ENCODE measurements around the gene BTBD19. TPM values are rescaled to one million over a fixed set of nuclear protein-coding genes. Genes with fewer than 3 reads are reported as not detected.

The BTBD19 gene
- polyA plus RNA-seq, 2 of the 4 experiments (the other 2 are of a cell fraction), result 4.7 to 7.4 TPM

DNA sequence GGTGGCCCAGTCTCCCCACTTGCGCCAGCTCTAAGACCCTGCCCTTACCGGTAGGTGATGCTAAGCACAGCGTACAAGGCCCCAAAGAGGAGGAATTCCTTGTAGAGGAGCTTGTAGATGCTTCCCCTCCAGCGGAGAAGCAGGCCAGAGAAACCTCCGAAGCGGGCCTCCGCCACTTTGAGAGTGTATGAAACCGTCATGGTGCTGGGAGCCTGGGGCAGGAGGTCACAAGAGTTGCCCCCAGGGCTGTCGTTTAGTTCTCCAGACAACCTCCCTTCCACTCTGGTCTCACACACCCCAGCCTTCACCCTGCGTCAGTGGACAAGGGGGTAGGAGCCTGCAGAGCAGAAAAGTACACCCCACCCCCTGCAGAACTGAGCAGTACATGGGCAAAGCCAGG is 20.8 kb upstream of the BTBD19 start (continued):
- TF ChIP-seq, protein P1, sequence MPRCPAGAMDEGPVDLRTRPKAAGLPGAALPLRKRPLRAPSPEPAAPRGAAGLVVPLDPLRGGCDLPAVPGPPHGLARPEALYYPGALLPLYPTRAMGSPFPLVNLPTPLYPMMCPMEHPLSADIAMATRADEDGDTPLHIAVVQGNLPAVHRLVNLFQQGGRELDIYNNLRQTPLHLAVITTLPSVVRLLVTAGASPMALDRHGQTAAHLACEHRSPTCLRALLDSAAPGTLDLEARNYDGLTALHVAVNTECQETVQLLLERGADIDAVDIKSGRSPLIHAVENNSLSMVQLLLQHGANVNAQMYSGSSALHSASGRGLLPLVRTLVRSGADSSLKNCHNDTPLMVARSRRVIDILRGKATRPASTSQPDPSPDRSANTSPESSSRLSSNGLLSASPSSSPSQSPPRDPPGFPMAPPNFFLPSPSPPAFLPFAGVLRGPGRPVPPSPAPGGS (IDR thresholded peaks at IDR 0.05), result no peak
- no peak for TF ChIP-seq CHD2 (IDR thresholded peaks at IDR 0.05; ENCODE audit: low read length, partially characterized antibody)
- no peak for TF ChIP-seq SMC3 (IDR thresholded peaks at IDR 0.05)
- no peak for TF ChIP-seq BHLHE40 (IDR thresholded peaks at IDR 0.05; ENCODE audit: low read depth, low read length)
- no peak for TF ChIP-seq EHMT2 (IDR thresholded peaks at IDR 0.05; ENCODE audit: low read depth)
- TF ChIP-seq POLR2A (IDR thresholded peaks at IDR 0.05; ENCODE audit: low read length), result no peak

DNA sequence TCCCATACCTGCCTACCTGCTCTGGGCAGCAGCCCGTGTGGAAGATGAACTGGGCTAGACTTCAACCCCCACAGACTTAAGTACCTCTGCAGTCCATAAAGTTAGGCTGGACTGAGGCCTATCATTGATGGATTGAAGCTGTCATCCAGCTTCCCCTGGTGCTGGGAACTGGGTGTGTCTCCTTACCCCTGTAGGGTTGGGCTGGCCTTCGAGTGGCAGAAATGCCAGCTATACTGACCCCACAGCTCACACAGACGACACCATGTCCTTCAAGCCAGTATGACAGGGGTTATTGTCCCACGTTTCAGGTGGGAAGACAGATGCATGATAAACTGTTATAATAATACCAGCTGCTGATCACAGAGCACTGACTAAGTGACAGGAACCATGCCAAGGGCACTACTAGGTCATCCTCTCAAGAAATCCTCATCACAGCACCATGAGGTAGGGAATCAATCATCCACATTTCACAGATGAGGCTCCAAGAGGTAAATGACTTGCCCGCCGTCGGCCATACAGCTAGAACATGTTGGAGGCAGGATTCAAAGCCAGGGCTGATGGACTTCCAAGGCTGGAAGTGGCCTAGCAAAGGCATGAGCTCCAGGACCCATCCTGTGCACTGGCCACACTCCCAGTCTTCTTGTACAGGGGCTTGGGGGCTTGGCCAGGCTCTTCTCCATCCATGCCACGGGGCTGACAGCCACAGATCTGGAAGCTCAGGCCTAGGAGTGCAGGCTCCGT is 20.0 kb upstream of the BTBD19 start, which contains the start of gene BEST4:
TSS of gene BEST4 (minus strand) at position 51 of the 741 bp plus-strand sequence. CDS start 465 bp downstream, outside the sequence.
- CTCF ChIA-PET, result interaction anchor here (0.5 to 7.1 kb wide), 6 partner anchors 9 to 69 kb away, joined by 3 to 44 read pairs (median 12); partner anchors contain the start of genes PLK3 and RNU5D-1
- TF ChIP-seq FOSL2 (IDR thresholded peaks at IDR 0.05) (no peak), FOSL2 (CRISPR knock-in tag; IDR thresholded peaks at IDR 0.05) (no peak), RAD21 (conservative IDR thresholded peaks at IDR 0.05 in 1 of 2, IDR thresholded peaks at IDR 0.05 in 1 of 2) (no peak), CBX2 (IDR thresholded peaks at IDR 0.05; ENCODE audit: borderline replicate concordance, low read depth) (no peak)
- TF ChIP-seq, protein P2, sequence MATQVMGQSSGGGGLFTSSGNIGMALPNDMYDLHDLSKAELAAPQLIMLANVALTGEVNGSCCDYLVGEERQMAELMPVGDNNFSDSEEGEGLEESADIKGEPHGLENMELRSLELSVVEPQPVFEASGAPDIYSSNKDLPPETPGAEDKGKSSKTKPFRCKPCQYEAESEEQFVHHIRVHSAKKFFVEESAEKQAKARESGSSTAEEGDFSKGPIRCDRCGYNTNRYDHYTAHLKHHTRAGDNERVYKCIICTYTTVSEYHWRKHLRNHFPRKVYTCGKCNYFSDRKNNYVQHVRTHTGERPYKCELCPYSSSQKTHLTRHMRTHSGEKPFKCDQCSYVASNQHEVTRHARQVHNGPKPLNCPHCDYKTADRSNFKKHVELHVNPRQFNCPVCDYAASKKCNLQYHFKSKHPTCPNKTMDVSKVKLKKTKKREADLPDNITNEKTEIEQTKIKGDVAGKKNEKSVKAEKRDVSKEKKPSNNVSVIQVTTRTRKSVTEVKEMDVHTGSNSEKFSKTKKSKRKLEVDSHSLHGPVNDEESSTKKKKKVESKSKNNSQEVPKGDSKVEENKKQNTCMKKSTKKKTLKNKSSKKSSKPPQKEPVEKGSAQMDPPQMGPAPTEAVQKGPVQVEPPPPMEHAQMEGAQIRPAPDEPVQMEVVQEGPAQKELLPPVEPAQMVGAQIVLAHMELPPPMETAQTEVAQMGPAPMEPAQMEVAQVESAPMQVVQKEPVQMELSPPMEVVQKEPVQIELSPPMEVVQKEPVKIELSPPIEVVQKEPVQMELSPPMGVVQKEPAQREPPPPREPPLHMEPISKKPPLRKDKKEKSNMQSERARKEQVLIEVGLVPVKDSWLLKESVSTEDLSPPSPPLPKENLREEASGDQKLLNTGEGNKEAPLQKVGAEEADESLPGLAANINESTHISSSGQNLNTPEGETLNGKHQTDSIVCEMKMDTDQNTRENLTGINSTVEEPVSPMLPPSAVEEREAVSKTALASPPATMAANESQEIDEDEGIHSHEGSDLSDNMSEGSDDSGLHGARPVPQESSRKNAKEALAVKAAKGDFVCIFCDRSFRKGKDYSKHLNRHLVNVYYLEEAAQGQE (IDR thresholded peaks at IDR 0.05), result no peak
- ATAC-seq, result no peak
- no peak for FAIRE-seq
- Histone ChIP-seq H3K9me3 (no peaks in the 10 kb centered on the region), H3K4me2 (no peak within 1 kb of the TSS; the same call in 2 of the 3 replicates), H3K4me1 (peaks cover 6% of the 10 kb centered on the region), H3K27ac (peak within 1 kb of the TSS in 1 of 2 experiments; percentile 89; a peak in 2 of 6 replicates), H3K4me3 (no peak within 1 kb of the TSS)
- POLR2A ChIA-PET, result interaction anchor here (1.3 to 3.2 kb wide), 3 partner anchors 11 to 13 kb away, joined by 6 to 21 read pairs (median 7); partner anchors contain the start of genes PLK3 and RPS8
- DNase-seq (ENCODE audit: low read depth in 1 of 2, low spot score in 1 of 2), result no peak
- 88% methylated on average over 7 of the region's 9 CpGs for WGBS (ENCODE audit: missing lambda C conversion rate)

DNA sequence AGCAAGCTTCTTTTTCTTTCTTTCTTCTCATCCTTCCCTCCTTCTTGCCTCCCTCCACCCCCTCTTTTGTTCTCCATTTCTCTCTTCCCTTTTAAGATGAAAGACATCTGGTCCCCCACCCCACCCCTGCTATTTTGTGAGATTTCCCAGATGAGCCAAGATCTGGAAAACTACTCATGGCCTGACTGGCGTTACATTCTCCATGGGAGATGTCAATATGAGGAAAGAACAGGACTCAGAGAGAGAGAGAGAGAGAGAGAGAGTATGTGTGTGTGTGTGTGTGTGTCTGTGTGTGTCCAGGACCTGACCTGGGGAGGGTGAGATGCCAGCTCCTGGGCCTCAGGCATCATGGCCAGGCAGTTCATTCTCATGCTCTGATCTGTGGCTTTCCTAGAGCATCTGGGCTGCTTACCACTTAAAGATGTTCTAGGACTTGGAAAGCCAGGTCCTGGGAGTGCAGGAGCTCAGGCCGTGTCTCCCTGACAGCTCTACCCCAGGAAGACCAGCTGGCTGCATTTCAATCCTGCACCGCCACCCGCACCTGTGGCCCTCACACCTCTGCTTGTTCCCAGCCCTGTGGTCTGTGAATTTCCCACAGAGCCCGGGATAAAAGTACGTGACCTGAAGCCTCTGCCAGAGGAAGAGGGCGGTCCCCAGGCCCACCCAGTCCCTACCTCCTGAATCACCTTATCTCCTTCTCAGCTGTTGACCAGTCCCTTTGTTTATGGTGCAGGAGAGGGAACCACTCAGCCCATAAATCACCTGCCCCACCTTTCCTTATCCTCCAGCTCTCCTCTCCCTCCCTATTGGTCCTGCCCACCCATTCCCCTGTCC is 17.1 kb upstream of the BTBD19 start:
- WGBS (ENCODE audit: missing lambda C conversion rate), result 74% methylated on average over 7 of the region's 7 CpGs
- no peaks in the 10 kb centered on the region for H3K4me1 ChIP-seq
- DNase-seq (ENCODE audit: low read depth in 1 of 2, low spot score in 1 of 2) (no peak), FAIRE-seq (no peak), ATAC-seq (no peak)
- ChIA-PET CTCF (interaction anchor here (0.9 to 7.1 kb wide), 9 partner anchors 8 to 223 kb away, joined by 3 to 44 read pairs (median 4); partner anchors contain the start of gene PLK3), POLR2A (interaction anchor here (0.5 to 3.2 kb wide), 2 partner anchors 9 to 23 kb away, joined by 3 to 21 read pairs; partner anchors contain the start of gene PLK3)
- no peak overlapping the region for H3K27ac ChIP-seq
- no peak overlapping the region for H3K4me2 ChIP-seq
- no peaks in the 10 kb centered on the region for H3K9me3 ChIP-seq
- no peak overlapping the region for H3K4me3 ChIP-seq
- TF ChIP-seq, protein P3, sequence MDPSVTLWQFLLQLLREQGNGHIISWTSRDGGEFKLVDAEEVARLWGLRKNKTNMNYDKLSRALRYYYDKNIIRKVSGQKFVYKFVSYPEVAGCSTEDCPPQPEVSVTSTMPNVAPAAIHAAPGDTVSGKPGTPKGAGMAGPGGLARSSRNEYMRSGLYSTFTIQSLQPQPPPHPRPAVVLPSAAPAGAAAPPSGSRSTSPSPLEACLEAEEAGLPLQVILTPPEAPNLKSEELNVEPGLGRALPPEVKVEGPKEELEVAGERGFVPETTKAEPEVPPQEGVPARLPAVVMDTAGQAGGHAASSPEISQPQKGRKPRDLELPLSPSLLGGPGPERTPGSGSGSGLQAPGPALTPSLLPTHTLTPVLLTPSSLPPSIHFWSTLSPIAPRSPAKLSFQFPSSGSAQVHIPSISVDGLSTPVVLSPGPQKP (IDR thresholded peaks at IDR 0.05; ENCODE audit: low read depth, low read length), result no peak
- TF ChIP-seq CBX2 (IDR thresholded peaks at IDR 0.05; ENCODE audit: borderline replicate concordance, low read depth) (no peak), ZFP36 (IDR thresholded peaks at IDR 0.05; ENCODE audit: borderline replicate concordance, partially characterized antibody) (no peak), FOSB (CRISPR knock-in tag; IDR thresholded peaks at IDR 0.05) (no peak), MAFK (IDR thresholded peaks at IDR 0.05; ENCODE audit: partially characterized antibody) (no peak), GATA3 (IDR thresholded peaks at IDR 0.05; ENCODE audit: borderline replicate concordance) (no peak), POLR2AphosphoS2 (conservative IDR thresholded peaks at IDR 0.05; ENCODE audit: low read length) (no peak), ZC3H11A (IDR thresholded peaks at IDR 0.05) (no peak), CHD4 (IDR thresholded peaks at IDR 0.05; ENCODE audit: borderline replicate concordance) (no peak), EHF (CRISPR knock-in tag; IDR thresholded peaks at IDR 0.05) (no peak), SMC3 (IDR thresholded peaks at IDR 0.05) (no peak)
- TF ChIP-seq, protein P4, sequence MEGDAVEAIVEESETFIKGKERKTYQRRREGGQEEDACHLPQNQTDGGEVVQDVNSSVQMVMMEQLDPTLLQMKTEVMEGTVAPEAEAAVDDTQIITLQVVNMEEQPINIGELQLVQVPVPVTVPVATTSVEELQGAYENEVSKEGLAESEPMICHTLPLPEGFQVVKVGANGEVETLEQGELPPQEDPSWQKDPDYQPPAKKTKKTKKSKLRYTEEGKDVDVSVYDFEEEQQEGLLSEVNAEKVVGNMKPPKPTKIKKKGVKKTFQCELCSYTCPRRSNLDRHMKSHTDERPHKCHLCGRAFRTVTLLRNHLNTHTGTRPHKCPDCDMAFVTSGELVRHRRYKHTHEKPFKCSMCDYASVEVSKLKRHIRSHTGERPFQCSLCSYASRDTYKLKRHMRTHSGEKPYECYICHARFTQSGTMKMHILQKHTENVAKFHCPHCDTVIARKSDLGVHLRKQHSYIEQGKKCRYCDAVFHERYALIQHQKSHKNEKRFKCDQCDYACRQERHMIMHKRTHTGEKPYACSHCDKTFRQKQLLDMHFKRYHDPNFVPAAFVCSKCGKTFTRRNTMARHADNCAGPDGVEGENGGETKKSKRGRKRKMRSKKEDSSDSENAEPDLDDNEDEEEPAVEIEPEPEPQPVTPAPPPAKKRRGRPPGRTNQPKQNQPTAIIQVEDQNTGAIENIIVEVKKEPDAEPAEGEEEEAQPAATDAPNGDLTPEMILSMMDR (IDR thresholded peaks at IDR 0.05), result no peak
- TF ChIP-seq, protein P5, sequence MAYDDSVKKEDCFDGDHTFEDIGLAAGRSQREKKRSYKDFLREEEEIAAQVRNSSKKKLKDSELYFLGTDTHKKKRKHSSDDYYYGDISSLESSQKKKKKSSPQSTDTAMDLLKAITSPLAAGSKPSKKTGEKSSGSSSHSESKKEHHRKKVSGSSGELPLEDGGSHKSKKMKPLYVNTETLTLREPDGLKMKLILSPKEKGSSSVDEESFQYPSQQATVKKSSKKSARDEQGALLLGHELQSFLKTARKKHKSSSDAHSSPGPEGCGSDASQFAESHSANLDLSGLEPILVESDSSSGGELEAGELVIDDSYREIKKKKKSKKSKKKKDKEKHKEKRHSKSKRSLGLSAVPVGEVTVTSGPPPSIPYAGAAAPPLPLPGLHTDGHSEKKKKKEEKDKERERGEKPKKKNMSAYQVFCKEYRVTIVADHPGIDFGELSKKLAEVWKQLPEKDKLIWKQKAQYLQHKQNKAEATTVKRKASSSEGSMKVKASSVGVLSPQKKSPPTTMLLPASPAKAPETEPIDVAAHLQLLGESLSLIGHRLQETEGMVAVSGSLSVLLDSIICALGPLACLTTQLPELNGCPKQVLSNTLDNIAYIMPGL (CRISPR knock-in tag; IDR thresholded peaks at IDR 0.05; ENCODE audit: borderline replicate concordance), result no peak
